ENCODE results near the gene ALDH3B2.
A peak's percentile ranks its signal among the peaks of the same experiment; 100 is the strongest.

DNA sequence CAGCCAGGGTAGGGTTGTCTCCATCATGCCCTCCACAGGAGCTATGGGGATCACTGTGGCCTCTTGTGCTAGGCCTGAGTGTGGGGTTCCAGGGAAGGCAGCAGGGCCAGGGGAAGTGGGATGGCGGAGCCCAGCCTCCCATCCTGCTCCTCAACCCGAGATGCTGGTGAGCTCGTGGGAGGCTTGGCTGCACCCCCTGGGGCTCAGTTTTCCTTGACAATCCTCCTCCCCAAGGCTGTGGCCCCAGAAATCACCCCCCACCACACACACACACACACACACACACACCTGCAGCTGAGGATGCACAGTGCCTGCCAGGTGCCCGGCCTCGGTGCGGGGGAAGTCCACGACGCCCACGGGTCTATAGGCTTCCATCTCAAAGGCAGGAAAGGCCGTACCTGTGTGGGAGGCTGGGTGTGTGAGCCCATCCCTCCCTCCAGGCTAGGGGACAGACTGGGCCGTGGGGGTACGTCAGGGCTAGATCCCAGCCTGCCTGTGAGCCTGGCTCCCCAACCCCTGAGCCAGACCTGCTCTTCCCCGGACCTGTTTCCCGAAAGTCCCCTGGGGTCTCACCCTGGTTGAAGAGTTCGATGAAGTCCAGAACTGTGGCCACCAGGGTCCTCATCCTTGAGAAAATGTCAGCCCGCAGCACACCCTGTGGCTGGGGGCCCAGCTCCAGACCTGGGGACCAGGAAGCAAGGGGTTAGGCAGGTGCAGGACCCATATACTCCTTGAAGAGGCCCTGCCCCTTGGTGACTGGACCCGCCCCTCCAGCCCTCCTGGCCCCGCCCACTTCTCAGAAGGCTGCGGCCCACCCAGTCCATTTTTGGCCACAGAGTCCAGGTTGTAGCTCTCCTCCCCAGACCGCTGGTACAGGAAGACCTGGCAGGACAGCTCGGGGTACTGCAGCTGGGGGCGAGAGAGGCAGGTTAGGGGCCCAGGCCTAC lies 29.7 kb downstream of the ALDH3B2 start:
- TF ChIP-seq POLR2A (IDR thresholded peaks at IDR 0.05; ENCODE audit: low read depth, low read length) (peak; percentile 35; the same call in 1 of the 2 replicates), POLR2AphosphoS5 (IDR thresholded peaks at IDR 0.05; ENCODE audit: low read depth, low read length) (no peak), TAF1 (IDR thresholded peaks at IDR 0.05; ENCODE audit: borderline replicate concordance, low read depth, low read length) (no peak)

All from GM12892 (cell line).